Middle frontal gyrus (tissue), 1 donor: Measurements from ENCODE around the gene SPINK7.

Source experiments
- DNase-seq: peaks from one replicate; pipeline ENCODE4 v3.0.0-alpha.2; 2015; ENCODE audit warnings: low spot score; ENCODE audit errors: extremely low spot score

Gene SPINK7

DNA sequence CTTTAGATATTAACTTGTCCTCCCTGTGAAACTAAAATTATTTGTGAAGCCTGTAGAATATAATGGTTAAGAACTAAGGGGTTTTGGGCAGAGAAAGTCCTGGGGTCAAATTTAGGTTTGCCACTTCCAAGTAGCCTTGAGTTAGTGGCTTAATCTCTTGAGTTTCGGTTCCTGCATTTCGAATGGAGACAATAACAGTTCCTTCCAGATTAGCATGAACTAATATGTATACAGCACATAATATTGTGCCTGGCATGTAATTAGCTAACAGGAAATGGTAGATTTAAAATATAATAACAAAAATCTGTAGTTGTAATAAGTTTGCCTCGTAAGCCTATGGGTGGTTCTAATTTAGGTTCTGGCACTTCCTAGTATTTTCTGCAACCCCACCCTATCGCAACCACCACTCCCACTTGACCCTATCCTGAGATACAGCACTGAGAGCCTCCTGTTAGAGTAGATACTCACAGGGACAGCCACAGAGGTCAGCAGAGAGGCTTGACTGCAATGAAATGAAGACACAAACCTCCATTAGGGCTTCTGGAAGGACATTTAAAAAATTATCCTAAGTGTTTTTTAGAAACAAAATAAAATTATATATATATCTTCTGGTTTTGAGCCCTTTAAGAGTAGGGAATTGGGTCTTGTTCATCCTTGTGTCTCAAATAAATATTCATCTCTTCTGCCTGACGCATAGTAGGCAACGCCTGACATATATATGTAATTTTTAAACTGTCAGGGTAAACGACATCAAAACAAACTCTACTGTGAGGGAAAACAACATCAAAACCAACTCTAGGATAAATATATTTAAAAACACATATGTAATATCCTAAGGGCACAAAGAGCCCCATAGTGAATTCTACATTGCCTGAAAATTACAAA, 31.6 kb downstream of the SPINK7 start:
- no peak for DNase-seq

DNA sequence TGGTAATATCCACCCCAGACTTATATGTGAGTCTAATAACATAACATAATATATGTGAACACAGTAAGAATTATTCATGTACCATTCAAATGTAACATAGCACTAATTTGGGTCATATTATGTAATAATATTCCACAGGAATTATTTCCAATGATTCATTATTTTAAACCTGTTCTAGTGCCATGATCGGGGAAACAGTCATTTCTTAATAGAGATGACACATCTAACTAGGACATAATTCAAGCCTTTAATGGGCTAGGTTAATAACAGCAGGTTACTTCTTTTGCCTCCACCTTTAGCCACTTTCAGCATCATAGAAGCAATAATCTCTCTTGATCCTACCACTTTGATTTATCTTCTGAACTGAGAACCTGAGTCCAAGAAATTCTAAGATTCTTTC, 35.5 kb downstream of the SPINK7 start:
- DNase-seq: no peak

DNA sequence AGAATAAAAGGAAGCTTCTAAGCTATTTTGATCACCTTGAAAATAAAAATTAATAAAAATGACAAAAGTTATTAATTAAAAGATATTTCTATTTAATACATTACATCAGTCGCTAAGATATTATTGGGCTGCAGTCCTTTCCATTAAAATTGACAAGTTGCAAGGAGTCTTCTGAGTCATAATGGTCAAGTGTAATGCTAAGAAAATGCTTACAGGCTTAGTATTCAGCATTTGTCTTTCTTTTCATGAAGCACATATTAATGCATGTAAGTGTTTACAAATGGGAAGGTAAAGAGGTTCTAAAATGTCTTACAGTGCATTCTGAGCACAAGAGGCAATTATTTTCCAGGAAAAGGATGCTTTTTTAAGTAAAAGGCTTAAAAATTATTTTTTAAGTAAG, 40.5 kb downstream of the SPINK7 start:
- DNase-seq: no peak

GRCh38 chr5:148353634-148354033, 41.4 kb downstream of the SPINK7 start:
- DNase-seq: no peak

GRCh38 chr5:148364343-148364742, 52.1 kb downstream of the SPINK7 start:
- DNase-seq: no peak
